GM19455 (cell line): ENCODE data around the gene COMMD1.
"Not testable (repeated sequence)": the region's sequence is repeated elsewhere in the genome, so short reads cannot be mapped to it uniquely, and the experiment has no call there.

Experiments used
- ATAC-seq: cut with Tn5 transposase; IDR thresholded peaks from one replicate; pipeline ENCODE4 v1.9.1; 2021; ENCODE audit not compliant: unreplicated experiment

The COMMD1 gene

DNA sequence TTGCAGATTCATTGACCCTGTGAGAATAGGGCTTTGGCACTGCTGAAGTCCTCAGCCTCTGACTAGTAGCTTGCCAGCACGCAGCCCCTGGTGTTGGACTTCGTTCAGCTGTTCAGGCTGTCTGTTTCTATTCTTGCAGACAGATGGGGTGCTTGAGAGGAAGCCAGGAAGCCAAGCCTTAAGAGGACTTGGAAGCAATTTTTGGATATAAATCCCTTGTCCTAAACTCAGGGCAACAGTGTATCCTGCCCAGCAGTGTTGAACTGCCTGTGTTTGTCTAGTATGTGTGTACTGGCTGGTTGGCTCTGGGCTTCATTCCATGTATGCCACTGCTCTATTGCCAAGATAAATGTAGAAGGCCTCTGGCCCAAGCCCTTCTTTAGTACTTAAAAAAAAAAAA, 108.6 kb downstream of the COMMD1 start:
- ATAC-seq, result no peak

DNA sequence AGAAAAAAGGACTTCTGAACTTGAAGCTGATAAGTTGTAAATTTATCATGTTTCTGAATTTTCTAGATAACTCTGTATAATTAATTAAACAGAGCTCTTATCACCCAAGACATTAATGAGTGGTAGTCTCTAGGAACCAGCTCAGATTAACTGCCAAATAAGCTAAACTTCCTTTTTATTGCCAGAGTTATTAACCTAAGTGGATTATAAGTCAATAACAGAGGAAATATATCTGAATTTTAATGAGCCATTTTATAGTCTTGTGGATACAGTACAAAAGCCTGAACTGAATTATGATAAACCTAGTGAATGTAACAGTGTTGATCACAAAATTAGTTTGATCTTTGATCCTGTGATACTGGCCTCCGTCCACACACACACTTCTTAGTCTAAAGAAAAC, 111.5 kb downstream of the COMMD1 start:
- ATAC-seq, result no peak

DNA sequence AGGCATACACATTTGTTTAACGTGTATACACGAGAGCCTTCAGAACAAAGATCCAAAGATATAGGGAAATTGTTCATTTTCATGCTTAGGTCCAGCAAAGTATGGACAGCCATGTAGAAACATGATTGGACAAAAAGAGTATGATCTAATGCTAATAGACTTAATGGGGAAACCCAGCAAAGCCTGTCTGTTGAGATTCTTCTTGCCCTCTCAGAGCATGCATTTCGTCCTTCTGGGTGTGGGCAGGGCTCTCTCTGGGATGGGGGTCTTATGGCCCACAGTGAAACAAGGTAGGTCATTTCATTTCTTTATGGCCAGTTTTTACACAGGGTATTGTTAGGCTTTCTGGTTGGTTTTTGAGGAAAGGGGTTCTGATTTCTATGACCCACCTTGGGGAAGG, 124.4 kb downstream of the COMMD1 start:
- ATAC-seq, result no peak

DNA sequence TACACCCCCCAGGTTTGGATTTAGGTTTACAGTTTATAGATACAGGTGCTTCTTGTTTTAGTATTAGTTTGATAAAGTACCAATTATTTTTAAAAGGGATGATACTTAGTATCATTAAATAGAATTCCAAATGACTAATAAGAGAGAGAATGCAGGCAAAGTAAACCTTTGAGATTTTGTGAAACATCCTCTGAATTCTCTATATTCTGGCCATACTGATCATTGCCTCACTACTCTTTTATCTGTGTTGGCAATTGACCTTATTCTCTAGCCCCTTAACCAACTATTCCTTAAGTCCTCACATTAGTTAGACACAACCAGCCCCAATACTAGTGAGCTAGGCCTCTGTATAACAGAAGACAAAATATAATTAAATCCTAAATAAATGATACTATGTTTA, 125.4 kb downstream of the COMMD1 start:
- ATAC-seq, result no peak

DNA sequence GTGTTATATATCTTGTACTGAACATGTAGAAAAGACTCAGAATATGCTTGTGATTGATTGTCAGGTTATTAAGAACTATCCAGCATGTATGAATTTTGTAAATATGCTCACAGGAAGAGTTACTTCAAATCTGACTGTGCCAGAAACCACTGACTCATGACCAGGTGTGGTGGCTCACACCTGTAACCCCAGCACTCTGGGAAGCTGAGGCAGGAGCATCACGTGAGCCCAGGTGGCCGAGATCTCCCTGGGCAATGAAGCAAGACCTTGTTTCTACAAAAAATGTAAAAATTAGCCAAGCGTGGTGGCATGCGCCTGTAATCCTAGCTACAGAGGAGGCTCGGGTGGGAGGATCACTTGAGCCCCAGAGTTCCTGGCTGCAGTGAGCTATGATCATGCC, 126.6 kb downstream of the COMMD1 start:
- ATAC-seq, result no peak

DNA sequence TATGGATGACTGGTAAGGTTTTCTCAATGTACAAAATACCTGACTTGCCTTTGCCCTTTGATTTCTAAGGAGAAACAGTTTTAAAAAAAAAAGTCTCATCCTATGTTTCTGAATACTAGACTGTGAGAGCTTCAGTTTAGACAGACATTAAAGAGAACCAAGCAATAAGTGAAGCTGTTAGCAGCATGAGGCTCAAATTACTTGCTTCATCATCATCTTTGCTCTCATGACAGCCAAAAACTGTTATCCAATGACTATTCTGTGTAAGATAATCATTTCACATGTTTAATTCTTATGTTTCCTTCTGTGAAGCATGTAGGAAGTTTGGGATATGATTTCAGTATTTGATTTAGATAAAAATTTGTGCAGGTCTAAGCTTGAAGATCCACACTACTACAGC, 129.2 kb downstream of the COMMD1 start:
- ATAC-seq, result no peak

DNA sequence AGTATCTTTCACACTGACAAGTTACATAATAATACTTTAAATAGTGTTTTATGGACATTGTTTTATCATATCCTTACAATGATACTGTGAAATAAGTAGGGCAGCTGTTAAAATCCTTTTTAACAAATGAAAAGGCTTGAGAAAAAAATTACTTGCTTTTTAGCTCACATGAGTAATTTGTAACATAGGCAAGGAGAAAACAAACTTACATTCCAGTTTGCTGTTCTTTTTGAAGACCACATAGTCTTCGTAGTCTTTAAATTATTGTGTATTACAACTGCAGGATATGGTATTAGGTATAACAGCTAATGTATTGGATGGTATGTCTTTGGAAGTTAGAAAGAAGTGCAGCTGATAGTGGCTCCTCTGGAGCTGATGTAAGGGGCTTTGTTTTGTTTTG, 130.8 kb downstream of the COMMD1 start:
- ATAC-seq, result no peak

DNA sequence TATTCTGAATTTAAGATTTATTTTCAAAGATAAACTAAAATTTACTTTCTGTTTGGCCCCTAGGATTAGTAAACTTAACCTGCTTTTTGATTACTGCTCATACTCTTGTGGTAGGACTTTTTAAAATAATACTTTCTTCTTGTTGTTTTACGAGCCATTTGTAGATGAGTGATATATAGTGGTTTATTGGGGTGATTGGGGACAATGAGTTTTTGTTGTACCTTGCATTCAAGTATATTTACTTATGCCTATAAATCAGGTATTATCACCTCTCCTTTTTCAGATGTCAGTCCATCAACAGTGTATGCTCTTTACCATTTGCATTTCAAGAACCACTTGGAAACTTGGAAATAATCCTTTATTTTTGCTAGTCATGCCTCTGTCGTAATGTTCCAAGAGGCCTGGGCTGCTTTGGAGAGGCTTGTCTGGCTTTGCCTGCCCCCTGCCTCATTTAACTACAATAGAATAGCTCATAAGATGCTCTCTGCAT, 131.3 kb downstream of the COMMD1 start:
- ATAC-seq, result no peak

DNA sequence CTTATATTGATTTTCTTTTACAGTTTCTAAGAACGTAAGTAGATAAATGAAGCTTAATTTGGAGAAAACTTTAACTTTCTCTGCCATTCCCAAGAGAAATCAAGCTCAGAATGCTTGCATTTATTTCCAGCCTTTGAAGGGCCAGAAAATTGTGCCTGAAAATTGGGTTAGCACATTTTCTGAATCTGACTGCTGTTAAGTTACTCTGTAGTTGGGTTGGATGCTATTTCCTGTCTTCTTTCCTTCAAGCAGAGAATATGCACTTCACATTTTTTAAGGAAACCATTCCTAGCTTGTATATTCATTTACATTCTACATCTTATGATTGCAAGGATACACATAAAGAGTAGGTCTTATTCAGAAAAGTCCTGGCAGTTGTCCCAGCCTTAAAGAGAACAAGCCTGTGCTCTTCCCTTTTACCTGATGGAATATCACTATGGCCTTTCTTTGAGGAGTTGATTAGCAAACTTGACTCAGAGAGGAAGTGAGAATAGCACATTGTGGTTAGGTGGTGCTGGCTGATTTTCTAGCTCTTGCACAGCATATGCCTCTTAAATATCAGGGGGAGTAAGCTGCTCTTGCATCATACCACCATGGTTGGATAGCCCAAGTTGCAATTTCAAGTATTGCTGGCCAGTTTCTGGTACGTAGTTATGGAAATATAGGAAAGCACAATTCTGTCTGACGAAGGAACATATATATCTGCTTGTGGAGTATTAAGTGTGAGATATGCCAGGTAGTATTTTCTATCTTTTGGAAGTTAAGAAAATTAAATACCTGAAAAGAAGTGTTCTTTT, 133.7 kb downstream of the COMMD1 start:
- ATAC-seq, result peak; percentile 100

DNA sequence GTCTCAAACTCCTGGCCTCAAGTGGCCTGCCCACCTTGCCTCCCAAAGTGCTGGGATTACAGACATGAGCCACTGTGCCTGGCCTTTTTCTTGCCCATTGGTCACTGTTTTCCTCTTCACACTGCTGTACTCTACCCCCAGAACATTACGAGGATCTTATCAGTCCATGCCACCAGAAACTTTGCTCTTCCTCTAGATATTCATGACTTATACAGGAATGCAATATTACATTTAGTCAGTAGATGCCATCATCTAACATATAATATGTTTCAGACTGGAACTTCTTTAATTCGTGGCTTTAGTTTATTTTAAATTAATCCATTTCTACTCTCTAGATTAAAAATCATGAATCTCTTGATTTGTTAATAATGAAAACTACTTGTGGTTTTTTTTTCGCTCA, 135.5 kb downstream of the COMMD1 start:
- no peak for ATAC-seq

DNA sequence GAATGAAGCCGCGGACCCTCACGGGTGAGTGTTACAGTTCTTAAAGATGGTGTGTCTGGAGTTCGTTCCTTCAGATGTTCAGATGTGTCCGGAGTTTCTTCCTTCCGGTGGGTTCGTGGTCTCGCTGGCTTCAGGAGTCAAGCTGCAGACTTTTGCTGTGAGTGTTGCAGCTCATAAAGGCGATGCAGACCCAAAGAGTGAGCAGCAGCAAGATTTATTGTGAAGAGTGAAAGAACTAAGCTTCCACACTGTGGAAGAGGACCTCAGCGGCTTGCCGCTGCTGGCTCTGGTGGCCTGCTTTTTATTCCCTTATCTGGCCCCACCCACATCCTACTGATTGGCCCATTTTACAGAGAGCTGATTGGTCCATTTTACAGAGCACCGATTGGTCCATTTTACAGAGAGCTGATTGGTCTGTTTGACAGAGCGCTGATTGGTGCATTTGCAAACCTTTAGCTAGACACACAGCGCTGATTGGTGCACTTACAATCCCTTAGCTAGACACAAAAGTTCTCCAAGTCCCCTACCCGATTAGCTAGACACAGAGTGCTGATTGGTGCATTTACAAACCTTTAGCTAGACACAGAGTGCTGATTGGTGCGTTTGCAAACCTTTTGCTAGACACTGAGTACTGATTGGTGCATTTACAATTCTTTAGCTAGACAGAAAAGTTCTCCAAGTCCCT, 136.4 kb downstream of the COMMD1 start:
- ATAC-seq, result not testable (repeated sequence)

DNA sequence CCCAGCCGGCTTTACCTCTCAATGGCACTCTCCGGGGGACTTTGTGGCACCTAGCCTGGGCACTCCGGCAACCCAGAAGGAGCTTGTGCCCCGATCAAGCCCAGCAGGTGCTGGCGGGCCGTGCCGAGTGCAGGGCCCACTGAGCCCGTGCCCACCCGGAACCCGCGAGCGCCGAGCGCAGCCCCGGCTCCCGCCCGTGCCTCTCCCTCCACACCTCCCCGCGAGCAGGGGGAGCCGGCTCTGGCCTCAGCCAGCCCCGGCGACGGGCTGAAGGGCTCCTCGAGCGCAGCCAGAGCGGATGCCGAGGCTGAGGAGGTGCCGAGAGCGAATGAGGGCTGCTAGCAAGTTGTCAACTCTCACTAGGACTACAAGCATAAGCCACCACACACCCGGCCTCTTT, 136.9 kb downstream of the COMMD1 start:
- ATAC-seq, result no peak

DNA sequence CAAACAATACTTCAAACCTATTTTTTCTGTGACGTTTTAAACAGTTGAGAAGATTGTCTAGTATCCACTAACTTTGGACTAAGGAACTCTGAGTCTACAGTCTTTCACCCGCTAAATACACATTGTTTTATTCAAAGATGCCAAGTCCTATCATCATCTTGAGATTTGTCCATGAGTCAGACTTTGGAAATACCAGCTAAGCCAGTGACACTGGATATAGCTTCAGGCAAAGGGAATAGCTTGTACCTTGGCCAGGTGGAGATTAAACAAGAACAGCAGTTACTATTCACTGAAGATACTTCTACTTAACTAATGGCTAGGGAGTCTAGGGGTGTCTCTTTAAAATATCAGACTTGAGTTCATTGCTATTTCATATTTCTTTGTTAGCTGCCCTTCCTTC, 137.5 kb downstream of the COMMD1 start:
- ATAC-seq, result no peak

DNA sequence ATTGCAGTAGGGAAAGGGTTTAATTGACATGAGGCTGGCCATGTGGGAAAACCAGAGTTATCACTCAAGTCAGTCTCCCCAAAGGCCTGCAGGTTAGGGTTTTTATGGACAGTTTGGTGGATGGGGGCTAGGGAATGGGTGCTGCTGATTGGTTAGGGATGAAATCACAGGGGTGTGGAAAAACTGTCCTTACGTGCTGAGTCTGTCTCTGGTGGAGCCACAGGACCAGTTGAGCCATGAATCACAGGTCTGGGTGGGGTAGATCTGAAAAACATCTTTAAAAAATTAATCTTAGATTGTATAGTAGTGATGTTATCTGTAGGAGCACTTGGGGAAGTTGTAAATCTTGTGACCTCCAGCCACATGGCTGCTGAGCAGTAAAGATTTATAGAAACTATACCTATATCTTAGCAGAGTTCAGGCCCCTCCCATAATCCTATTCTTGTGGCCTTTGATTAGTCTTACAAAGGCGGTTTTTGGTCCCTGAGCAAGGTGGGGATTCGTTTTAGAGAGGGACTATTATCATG, 139.6 kb downstream of the COMMD1 start:
- no peak for ATAC-seq

DNA sequence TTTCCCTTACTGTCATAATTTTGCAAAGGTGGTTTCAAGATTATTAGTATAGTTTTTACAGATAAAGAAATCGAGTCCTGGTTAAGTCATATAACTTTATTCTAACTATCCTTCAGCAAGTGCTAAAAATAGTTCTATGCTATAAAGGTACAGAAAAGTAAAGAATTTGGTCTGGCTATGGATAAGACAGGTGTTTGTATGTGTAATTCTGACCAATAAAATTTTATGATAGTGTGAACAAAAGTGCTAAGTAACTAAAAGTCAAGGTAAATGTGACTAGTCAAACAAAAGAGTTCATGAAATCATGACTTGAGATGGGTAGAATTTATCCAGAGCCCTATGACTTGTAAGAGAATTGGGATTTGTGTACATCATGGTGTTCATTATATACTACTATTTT, 140.7 kb downstream of the COMMD1 start:
- no peak for ATAC-seq

DNA sequence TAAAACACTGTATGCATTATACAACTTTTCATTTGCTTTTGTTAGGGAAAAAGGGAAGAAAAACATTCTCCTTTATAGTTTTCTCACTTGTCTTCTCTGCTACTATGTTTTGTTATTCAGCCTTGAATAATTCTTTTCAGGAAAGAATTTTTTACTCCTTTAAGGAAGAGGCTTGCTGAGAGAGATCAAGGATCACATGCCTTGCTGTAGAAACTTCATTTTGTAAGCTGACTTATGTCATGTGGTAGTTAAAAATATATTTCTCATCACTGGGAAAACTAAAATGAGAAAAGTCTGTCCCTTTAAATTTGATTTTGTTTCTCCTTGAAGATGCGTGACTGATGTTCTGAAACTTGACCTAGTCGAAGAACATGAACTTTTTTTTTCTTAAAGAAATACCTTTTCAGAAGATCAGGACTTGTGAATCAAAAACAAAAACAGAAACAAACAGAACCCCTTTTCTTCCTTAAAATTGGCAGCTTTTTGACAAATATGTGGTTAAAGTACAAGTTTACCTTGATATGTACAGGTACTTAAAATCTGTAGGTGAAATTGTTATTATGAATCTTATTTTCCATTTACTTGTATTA, 145.1 kb downstream of the COMMD1 start:
- no peak for ATAC-seq

DNA sequence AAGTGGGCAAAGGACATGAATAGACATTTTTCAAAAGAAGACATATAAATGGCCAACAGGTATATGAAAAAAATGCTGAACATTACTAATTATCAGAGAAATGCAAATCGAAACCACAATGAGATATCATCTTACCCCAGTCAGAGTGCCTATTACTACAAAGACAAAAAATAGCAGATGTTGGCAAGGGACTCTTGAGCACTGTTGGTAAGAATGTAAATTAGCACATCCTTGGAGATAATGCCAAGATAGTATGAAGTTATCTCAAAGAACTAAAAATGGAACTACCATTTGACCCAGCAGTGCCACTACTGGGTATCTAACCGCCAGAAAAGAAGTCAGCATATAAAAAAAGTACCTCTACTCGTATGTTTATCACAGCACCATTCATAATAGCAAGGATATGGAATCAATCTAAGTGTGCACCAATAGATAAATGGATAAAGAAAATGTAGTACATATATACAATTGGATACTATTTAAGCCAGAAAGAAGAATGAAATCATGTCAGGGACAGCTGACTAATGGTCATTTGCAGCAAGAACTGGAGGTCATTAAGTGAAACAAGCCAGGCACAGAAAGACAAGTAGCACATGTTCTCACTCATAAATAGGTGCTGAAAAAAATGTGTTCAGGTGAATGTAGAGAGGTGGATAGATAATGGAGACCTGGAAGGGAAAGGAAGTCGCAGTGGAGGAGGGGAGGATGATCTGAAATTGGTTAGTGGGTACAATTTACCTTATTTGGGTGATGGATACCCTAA, 148.7 kb downstream of the COMMD1 start:
- no peak for ATAC-seq

DNA sequence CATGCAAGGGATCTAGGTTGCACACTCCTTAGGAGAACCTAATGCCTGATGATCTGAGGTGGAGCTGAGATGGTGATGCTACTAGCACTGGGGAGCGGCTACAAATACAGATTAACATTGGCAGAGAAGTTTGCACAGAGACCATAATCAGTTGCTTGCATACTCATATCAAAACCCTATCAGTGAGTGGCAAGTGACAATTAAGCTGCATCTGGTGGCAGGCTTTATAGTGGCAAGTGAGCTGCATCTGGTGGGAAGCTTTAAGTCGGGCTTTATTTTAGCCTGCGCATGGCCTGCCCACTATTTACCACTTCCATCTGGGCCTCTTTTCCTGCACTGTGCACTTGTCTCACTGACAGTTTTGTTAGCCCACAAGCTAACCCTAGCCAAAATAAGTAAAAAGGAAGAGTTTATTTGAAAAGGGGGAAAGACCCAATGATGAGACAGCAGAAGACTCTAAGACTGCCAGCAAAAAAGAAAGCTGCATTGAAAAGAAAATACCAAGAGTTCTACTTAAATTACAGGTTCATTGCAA, 149.5 kb downstream of the COMMD1 start:
- no peak for ATAC-seq

DNA sequence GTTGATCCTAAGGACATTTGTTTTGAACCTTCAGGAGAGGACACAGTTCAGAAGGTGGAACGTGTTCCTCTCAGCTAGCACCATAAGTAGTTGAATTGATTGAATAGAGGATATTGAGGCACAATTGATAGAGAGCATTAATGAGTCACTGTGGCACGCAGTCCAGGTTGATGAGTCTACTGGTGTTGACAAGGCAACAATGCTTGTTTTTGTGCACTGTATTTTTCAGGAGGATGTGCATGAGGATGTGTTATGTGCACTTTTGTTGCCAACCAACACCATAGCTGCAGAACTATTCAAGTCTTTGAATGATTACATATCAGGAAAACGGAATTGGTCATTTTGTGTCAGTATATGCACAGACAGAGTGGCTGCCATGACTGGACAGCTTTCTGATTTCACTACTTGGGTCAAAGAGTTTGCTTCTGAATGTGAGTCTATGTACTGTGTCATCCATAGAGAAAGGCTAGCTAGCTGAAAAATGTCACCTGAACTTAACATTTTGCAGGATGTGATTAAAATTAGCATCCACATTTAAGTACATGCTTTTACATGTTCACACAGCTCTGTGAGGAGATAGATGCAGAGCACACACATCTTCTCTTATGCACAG, 150.4 kb downstream of the COMMD1 start:
- no peak for ATAC-seq

DNA sequence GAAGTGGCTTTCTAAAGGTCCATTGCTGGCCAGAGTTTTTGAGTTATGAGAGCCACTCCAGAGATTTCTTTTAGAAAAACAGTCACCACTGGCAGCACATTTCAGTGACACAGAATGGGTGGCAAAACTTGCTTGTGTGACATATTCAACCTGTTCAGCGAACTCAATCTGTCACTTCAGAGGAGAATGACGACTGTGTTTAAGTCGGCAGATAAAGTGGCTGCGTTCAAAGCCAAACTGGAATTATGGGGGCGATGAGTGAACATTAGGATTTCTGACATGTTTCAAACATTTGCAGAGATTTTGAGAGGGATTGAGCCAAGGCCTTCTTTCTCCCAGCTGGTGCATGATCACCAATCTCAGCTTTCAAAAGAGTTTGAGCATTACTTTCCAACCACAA, 150.9 kb downstream of the COMMD1 start:
- no peak for ATAC-seq
